K562 (cell line): ENCODE measurements around the gene KIZ. TPM values are rescaled to one million over a fixed set of nuclear protein-coding genes. Genes with fewer than 3 reads are reported as not detected.

Experiments used
- ATAC-seq: fragments of 200-7000 bp; cut with Tn5 transposase; 3 replicates; pipeline ENCODE4 v1.9.1; 2020; ENCODE audit warnings: moderate library complexity
- BruUV-seq: library from RNA; stranded (reverse); fragments of 400-500 nt; replicated peaks from 2 replicates; lab custom pipeline; 2021; lab: Mats Ljungman, UMichigan
- CTCF ChIA-PET: fragments of 300-600 bp; formaldehyde crosslinking; extraction: SDS; loops from one replicate; lab custom pipeline; 2021; ENCODE audit warnings: low intra/inter-chr PET ratio; lab: Yijun Ruan, JAX
- POLR2A ChIA-PET: fragments of 300-600, 350-650 bp; sonication (Branson Sonifier 250); formaldehyde crosslinking; extraction: SDS; loops from one replicate; lab custom pipeline; 2021; ENCODE audit warnings: antibody characterized with exemption, inconsistent platforms; lab: Yijun Ruan, JAX
- DNase-seq, 4 experiments: peaks; one replicate each; pipeline versions ENCODE4 v3.0.0 to v3.0.0-alpha.2; 2011 to 2018; ENCODE audit warnings: low spot score in 3 of 4, mixed read lengths in 3 of 4; ENCODE audit errors: extremely low read depth in 1 of 4
- FAIRE-seq: peaks from 2 replicates; lab custom pipeline; 2011; peaks lifted over from hg19 to GRCh38; lab: Jason Lieb, UNC
- H2AFZ ChIP-seq: 2 replicates; pipeline ENCODE4 v1.6.0; 2011; ENCODE audit warnings: low read depth, low read length, control low read depth, inconsistent platforms
- H3K27ac ChIP-seq: fragments of 200-600 bp; 3 replicates; pipeline ENCODE4 v1.8.0; 2011; ENCODE audit warnings: low read depth, mild to moderate bottlenecking, control low read depth, inconsistent platforms, low read length, moderate library complexity, mixed read lengths; ENCODE audit errors: extremely low read depth
- H3K27me3 ChIP-seq, 2 experiments: fragments of 300-600 bp in 1 of 2; 2 replicates in 1 of 2; 3 replicates in 1 of 2; pipeline versions ENCODE4 v1.6.0 to v1.8.0; 2011; ENCODE audit warnings: inconsistent platforms in 2 of 2, low read length in 2 of 2, mild to moderate bottlenecking in 1 of 2, mixed read lengths in 1 of 2, moderate library complexity in 1 of 2; ENCODE audit not compliant: control insufficient read depth in 2 of 2, insufficient read depth in 2 of 2
- H3K36me3 ChIP-seq: fragments of 300-600 bp; 3 replicates; pipeline ENCODE4 v1.8.0; 2011; ENCODE audit warnings: mild to moderate bottlenecking, low read length, inconsistent platforms; ENCODE audit not compliant: control insufficient read depth, insufficient read depth
- H3K4me1 ChIP-seq, 2 experiments: fragments of 200-600 bp in 1 of 2; replicated peaks in 1 of 2; 2 replicates in 1 of 2; 3 replicates in 1 of 2; pipeline versions ENCODE4 v1.5.1 to v1.8.0; 2011; ENCODE audit warnings: inconsistent platforms in 2 of 2, low read length in 2 of 2, mild to moderate bottlenecking in 1 of 2, mixed read lengths in 1 of 2, moderate library complexity in 1 of 2; ENCODE audit not compliant: control insufficient read depth in 2 of 2, insufficient read depth in 2 of 2
- H3K4me2 ChIP-seq: 2 replicates; pipeline ENCODE4 v1.6.1; 2011; ENCODE audit warnings: low read length, control low read depth, inconsistent platforms, mixed read lengths; ENCODE audit not compliant: insufficient read depth
- H3K4me3 ChIP-seq: fragments of 200-600 bp; sonication (generic), shearing (Covaris generic); 2 replicates; pipeline ENCODE4 v1.5.1; 2016; ENCODE audit warnings: control low read depth, inconsistent platforms
- H3K79me2 ChIP-seq: fragments of 200-600 bp; 3 replicates; pipeline ENCODE4 v1.8.0; 2011; ENCODE audit warnings: low read length, inconsistent platforms; ENCODE audit not compliant: control insufficient read depth, insufficient read depth
- H3K9ac ChIP-seq, 2 experiments: 2 replicates each; pipeline versions ENCODE4 v1.6.0 to v1.6.1; 2011; ENCODE audit warnings: low read depth in 2 of 2, low read length in 2 of 2, control low read depth in 1 of 2, inconsistent platforms in 1 of 2, mild to moderate bottlenecking in 1 of 2, mixed read lengths in 1 of 2; ENCODE audit not compliant: insufficient read depth in 1 of 2
- H3K9me1 ChIP-seq: one replicate; pipeline ENCODE4 v1.6.0; 2011; ENCODE audit warnings: inconsistent platforms, mild to moderate bottlenecking, low read length, moderate library complexity; ENCODE audit not compliant: control insufficient read depth, insufficient read depth
- H3K9me3 ChIP-seq: replicated peaks from 2 replicates; pipeline ENCODE4 v1.5.1; 2011; ENCODE audit warnings: low read depth, low read length, inconsistent platforms; ENCODE audit not compliant: control insufficient read depth, insufficient read depth
- H4K20me1 ChIP-seq: replicated peaks from 2 replicates; pipeline ENCODE4 v1.6.1; 2011; ENCODE audit warnings: low read length, inconsistent platforms, mixed read lengths; ENCODE audit not compliant: control insufficient read depth, insufficient read depth
- ARID1B ChIP-seq: fragments of 450-650 bp; IDR thresholded peaks from 2 replicates; pipeline ENCODE4 v1.6.1; 2016; ENCODE audit warnings: antibody characterized with exemption, mild to moderate bottlenecking, inconsistent platforms
- CBFA2T3 ChIP-seq: fragments of 450-650 bp; IDR thresholded peaks from 2 replicates; pipeline ENCODE4 v1.6.1; 2017
- CC2D1A ChIP-seq: fragments of 450-650 bp; IDR thresholded peaks from 2 replicates; pipeline ENCODE4 v1.6.1; 2017; ENCODE audit warnings: mild to moderate bottlenecking
- EP300 ChIP-seq: IDR thresholded peaks from 2 replicates; pipeline ENCODE4 v1.6.1; 2012; ENCODE audit warnings: low read length, improper control_type of control experiment
- KDM1A ChIP-seq, 2 experiments: fragments of 450-650 bp; IDR thresholded peaks; 2 replicates each; pipeline ENCODE4 v1.6.1; 2016; ENCODE audit warnings: mild to moderate bottlenecking in 2 of 2
- MTA2 ChIP-seq: fragments of 450-650 bp; IDR thresholded peaks from 2 replicates; pipeline ENCODE4 v1.6.1; 2016; ENCODE audit warnings: low read depth
- PML ChIP-seq: IDR thresholded peaks from 2 replicates; pipeline ENCODE4 v1.6.1; 2012; ENCODE audit warnings: low read length, inconsistent platforms
- RCOR1 ChIP-seq, 2 experiments: IDR thresholded peaks; 2 replicates each; pipeline ENCODE4 v1.6.1; 2012; ENCODE audit warnings: low read depth in 2 of 2, low read length in 2 of 2, borderline replicate concordance in 1 of 2, improper control_type of control experiment in 1 of 2
- SMARCA4 ChIP-seq: fragments of 450-650 bp; IDR thresholded peaks from 2 replicates; pipeline ENCODE4 v1.6.1; 2016
- SP2 ChIP-seq: IDR thresholded peaks from 2 replicates; pipeline ENCODE4 v1.6.1; 2011; ENCODE audit warnings: mild to moderate bottlenecking, low read depth, low read length, moderate library complexity; ENCODE audit not compliant: poor library complexity, severe bottlenecking; ENCODE audit errors: extremely low read depth
- SPI1 ChIP-seq: IDR thresholded peaks from 2 replicates; pipeline ENCODE4 v1.6.1; 2011; ENCODE audit warnings: low read depth, low read length, control low read depth, borderline replicate concordance
- STAT5A ChIP-seq: IDR thresholded peaks from 2 replicates; pipeline ENCODE4 v1.6.1; 2012; ENCODE audit warnings: low read length, inconsistent platforms, borderline replicate concordance
- TEAD4 ChIP-seq, 2 experiments: sonication (generic) in 1 of 2; formaldehyde crosslinking in 1 of 2; IDR thresholded peaks; 2 replicates each; pipeline versions ENCODE4 v1.6.1 to v1.8.0; 2012 to 2022; ENCODE audit warnings: borderline replicate concordance in 1 of 2, inconsistent platforms in 1 of 2, low read length in 1 of 2, mild to moderate bottlenecking in 1 of 2, missing genetic modification reagents in 1 of 2
- ZNF395 ChIP-seq: fragments of 200-800 bp; sonication (Bioruptor generic); IDR thresholded peaks from 2 replicates; pipeline ENCODE4 v1.6.1; 2017; ENCODE audit warnings: missing genetic modification characterization, missing compliant biosample characterization
- WGBS: fragments of 100-300 bp; shearing (Covaris generic); methylation state at CpG from one replicate; pipeline ENCODE4 v1.1.6; 2016; ENCODE audit warnings: low coverage, mixed read lengths; ENCODE audit not compliant: insufficient coverage; ENCODE audit errors: missing lambda C conversion rate; 5-methylcytosine and 5-hydroxymethylcytosine counted together
- in situ Hi-C: fragments of 300-500 bp; cut with MboI; formaldehyde crosslinking; loops from 4 replicates; pipeline ENCODE4 v1.15.0; 2018; ENCODE audit warnings: inconsistent platforms, mixed read lengths
- intact Hi-C: fragments of 100-400 bp; cut with micrococcal nuclease; formaldehyde crosslinking; loops from 2 replicates; pipeline ENCODE4 v1.14.2; 2022
- polyA plus RNA-seq, 8 experiments: library from polyadenylated mRNA; depleted of rRNA in 4 of 8; stranded (reverse) in 5 of 8; unstranded in 3 of 8; fragments of >200 nt; fragmentation: Nextera tagmentation in 2 of 8; fragmentation: Illumina TruSeq in 1 of 8; extraction: Ambion mirVana in 2 of 8; extraction: Trizol in 1 of 8; gene quantifications; 2 replicates each; pipeline versions ENCODE4 v1.2.1 to v1.2.3, GENCODE V29; 2011 to 2014; ENCODE audit warnings: inconsistent platforms in 1 of 8, missing spikeins in 1 of 8
- total RNA-seq, 7 experiments: library from RNA; depleted of rRNA in 6 of 7; stranded (reverse); fragments of >200 nt in 6 of 7; fragmentation: Illumina TruSeq in 2 of 7; extraction: Trizol in 2 of 7; gene quantifications; 2 replicates each; pipeline versions ENCODE4 v1.2.1 to v1.2.3, GENCODE V29; 2011 to 2021; ENCODE audit warnings: low replicate concordance in 1 of 7

The KIZ gene
- total and polyA plus RNA-seq, 9 of the 15 experiments (the other 6 are each of a cell fraction or from before 2014, with no cell fraction given), result 4.9 to 21.1 (median 13.5) TPM

DNA sequence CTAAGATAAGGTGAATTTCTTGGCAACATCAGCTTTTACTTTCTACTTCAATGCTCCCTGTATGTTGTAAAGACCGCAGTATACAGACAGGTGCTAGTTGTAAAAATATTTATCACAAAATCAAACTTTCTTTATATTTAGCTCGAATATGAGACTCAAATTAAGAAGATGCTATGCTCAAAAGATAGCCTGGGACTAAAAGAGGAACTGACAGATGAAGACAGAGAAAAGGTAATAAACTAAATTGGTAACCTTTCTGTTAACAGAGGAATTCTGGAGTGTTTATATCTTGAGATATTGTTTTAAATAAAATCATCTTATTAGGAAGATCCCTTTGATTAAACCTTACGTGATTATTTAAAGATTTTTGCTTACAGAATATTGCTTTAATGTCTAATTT is 19.5 kb downstream of the KIZ start:
- Histone ChIP-seq H3K9me3 (no peaks in the 10 kb centered on the region), H3K79me2 (no peaks in the 10 kb centered on the region), H3K4me1 (peaks cover 6 to 17% of the 10 kb centered on the region in 2 experiments; a peak in 4 of 5 replicates), H3K4me2 (no peak overlapping the region), H3K36me3 (no peaks in the 10 kb centered on the region; the same call in 2 of the 3 replicates), H3K27ac (no peak overlapping the region), H3K27me3 (no peaks in the 10 kb centered on the region), H2AFZ (no peak overlapping the region), H4K20me1 (no peaks in the 10 kb centered on the region), H3K9ac (no peak overlapping the region), H3K9me1 (peaks cover 3% of the 10 kb centered on the region), H3K4me3 (no peak overlapping the region)
- BruUV-seq, result no TSS peak
- WGBS, result 64% methylated on average over 3 of the region's 3 CpGs
- intact Hi-C loops, result no loop called here
- no peak for FAIRE-seq
- no peak for DNase-seq
- in situ Hi-C loops, result no loop called here
- CTCF ChIA-PET, result no interaction called here
- POLR2A ChIA-PET, result no interaction called here
- ATAC-seq, result no peak
- peak; percentile 64 for TF ChIP-seq SPI1
- TF ChIP-seq SP2, result no peak

- ATAC-seq (peak; percentile 50), DNase-seq (peak; percentile 14 to 40 (median 18)), FAIRE-seq (peak; percentile 62)
- in situ Hi-C loops (no loop called here), intact Hi-C loops (no loop called here)
- peaks cover 3% of the 10 kb centered on the region for H3K9me1 ChIP-seq
- WGBS, result 2% methylated on average over 4 of the region's 4 CpGs
- no peak overlapping the region for H3K4me3 ChIP-seq
- peaks cover 6 to 15% of the 10 kb centered on the region in 2 experiments; a peak in 4 of 5 replicates for H3K4me1 ChIP-seq
- BruUV-seq, result no TSS peak
- no peak overlapping the region for H3K9ac ChIP-seq
- no peaks in the 10 kb centered on the region for H3K27me3 ChIP-seq
- POLR2A ChIA-PET, result interaction anchor here (0.9 kb wide), 1 partner anchor 12 kb away, joined by 3 read pairs; no protein-coding TSS in a partner anchor
- no peaks in the 10 kb centered on the region for H3K79me2 ChIP-seq
- CTCF ChIA-PET, result no interaction called here
- peak overlapping the region; percentile 24 for H3K4me2 ChIP-seq
- no peaks in the 10 kb centered on the region; the same call in 2 of the 3 replicates for H3K36me3 ChIP-seq
- H4K20me1 ChIP-seq, result no peaks in the 10 kb centered on the region
- H2AFZ ChIP-seq, result 0 out of 2 replicates have a peak overlapping the region, but pooled peaks have one; percentile 25
- H3K9me3 ChIP-seq, result no peaks in the 10 kb centered on the region
- peak overlapping the region; percentile 67; the same call in 1 of the 3 replicates for H3K27ac ChIP-seq
- TF ChIP-seq TEAD4 (IDR thresholded peaks at IDR 0.05; ENCODE audit: low read length) (peak; percentile 77), TEAD4 (CRISPR knock-in tag; IDR thresholded peaks at IDR 0.05; ENCODE audit: borderline replicate concordance) (no peak), CBFA2T3 (peak; percentile 84), RCOR1 (IDR thresholded peaks at IDR 0.05; ENCODE audit: borderline replicate concordance in 1 of 2, low read depth in 2 of 2, low read length in 2 of 2) (peak in 1 of 2 experiments; percentile 43; a peak in 2 of 4 replicates), MTA2 (0 out of 2 replicates have a peak, but pooled peaks have one; percentile 32), STAT5A (peak; percentile 79), ZNF395 (CRISPR knock-in tag) (no peak), PML (peak; percentile 40; the same call in 1 of the 2 replicates), EP300 (peak; percentile 45; the same call in 1 of the 2 replicates), SMARCA4 (peak; percentile 68), KDM1A (IDR thresholded peaks at IDR 0.05) (peak; percentile 46 to 62; a peak in 1 of 4 replicates), CC2D1A (no peak), ARID1B (peak; percentile 84)
Measured at GRCh38 chr20:21146215-21146614, 20.3 kb downstream of the KIZ start.
